Measurements from ENCODE around the gene TNNI2.
A peak's percentile ranks its signal among the peaks of the same experiment; 100 is the strongest.
"Not testable (repeated sequence)": the region's sequence is repeated elsewhere in the genome, so short reads cannot be mapped to it uniquely, and the experiment has no call there.

The TNNI2 gene

DNA sequence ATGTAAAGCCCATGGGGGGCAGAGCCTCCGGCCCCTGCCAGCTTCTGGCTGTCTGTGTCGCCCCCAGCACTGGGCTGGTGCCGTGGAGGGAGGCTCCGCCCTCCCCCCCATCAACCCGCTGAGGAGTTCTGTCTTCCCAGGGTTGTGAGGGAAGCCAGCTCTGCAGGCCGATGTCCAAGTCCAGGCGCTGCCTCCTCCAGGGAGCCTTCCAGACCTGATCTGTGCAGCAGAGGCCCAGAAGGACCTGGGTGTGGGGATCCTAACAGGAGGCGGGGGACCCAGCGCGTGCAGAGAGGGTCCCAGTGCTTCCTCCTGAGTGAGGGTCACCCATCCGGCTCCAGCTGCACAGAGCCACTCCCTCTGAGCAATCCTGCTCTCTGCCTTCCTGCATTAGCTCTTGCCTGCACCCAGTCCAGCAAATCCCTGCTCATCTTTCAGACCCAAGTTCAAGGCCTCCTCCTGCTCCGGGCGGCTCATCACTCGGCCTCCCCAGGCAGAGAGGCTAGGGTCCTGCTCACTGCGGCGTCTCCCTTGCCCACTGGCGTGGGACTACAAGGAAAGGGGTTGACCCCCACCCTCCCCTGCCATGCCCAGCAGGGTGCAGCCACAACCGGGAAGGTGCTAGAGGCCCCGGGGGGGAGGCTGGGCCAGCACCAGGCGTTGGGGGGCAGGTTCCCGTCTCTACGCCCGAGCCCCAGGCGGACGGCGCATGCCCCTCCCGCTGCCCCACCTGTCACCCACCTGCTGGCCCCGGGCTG, 36.5 kb downstream of the TNNI2 start:
- Histone ChIP-seq H3K4me3 (ENCODE audit: low read depth, low read length) (no peak overlapping the region), H3K27ac (ENCODE audit: extremely low read depth, low read depth, low read length) (no peak overlapping the region), H3K4me1 (ENCODE audit: control insufficient read depth, insufficient read depth, low read length) (no peaks in the 10 kb centered on the region), H3K36me3 (ENCODE audit: control insufficient read depth in 2 of 2, insufficient read depth in 1 of 2, low read length in 2 of 2) (no peaks in the 10 kb centered on the region), H3K9me3 (ENCODE audit: control insufficient read depth, insufficient read depth, low read depth, low read length) (no peaks in the 10 kb centered on the region)
- CTCF ChIA-PET = interaction anchor here (0.7 to 2.9 kb wide), 6 partner anchors 24 to 276 kb away, joined by 3 to 30 read pairs (median 4); no protein-coding TSS in a partner anchor
- POLR2A ChIA-PET = no interaction called here
- TF ChIP-seq, protein P1, sequence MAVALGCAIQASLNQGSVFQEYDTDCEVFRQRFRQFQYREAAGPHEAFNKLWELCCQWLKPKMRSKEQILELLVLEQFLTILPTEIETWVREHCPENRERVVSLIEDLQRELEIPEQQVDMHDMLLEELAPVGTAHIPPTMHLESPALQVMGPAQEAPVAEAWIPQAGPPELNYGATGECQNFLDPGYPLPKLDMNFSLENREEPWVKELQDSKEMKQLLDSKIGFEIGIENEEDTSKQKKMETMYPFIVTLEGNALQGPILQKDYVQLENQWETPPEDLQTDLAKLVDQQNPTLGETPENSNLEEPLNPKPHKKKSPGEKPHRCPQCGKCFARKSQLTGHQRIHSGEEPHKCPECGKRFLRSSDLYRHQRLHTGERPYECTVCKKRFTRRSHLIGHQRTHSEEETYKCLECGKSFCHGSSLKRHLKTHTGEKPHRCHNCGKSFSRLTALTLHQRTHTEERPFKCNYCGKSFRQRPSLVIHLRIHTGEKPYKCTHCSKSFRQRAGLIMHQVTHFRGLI (tag by site-specific recombination; IDR thresholded peaks at IDR 0.05) = no peak
- TF ChIP-seq ZNF366 (tag by site-specific recombination; conservative IDR thresholded peaks at IDR 0.05) (no peak), ZNF776 (tag by site-specific recombination; IDR thresholded peaks at IDR 0.05; ENCODE audit: borderline replicate concordance) (no peak), KLF10 (tag by site-specific recombination; IDR thresholded peaks at IDR 0.05) (no peak), ZNF529 (tag by site-specific recombination; IDR thresholded peaks at IDR 0.05; ENCODE audit: insufficient replicate concordance) (no peak), ZNF112 (tag by site-specific recombination; IDR thresholded peaks at IDR 0.05) (no peak), ZNF341 (tag by site-specific recombination; IDR thresholded peaks at IDR 0.05; ENCODE audit: low read depth) (no peak), PRDM1 (tag by site-specific recombination; IDR thresholded peaks at IDR 0.05) (no peak), ZSCAN16 (tag by site-specific recombination; IDR thresholded peaks at IDR 0.05) (no peak), ZNF394 (tag by site-specific recombination; IDR thresholded peaks at IDR 0.05; ENCODE audit: borderline replicate concordance) (no peak), GLIS1 (tag by site-specific recombination; IDR thresholded peaks at IDR 0.05) (no peak), ZNF623 (tag by site-specific recombination; IDR thresholded peaks at IDR 0.05) (no peak), ZNF133 (tag by site-specific recombination; IDR thresholded peaks at IDR 0.05) (no peak)
- TF ChIP-seq, protein P2, sequence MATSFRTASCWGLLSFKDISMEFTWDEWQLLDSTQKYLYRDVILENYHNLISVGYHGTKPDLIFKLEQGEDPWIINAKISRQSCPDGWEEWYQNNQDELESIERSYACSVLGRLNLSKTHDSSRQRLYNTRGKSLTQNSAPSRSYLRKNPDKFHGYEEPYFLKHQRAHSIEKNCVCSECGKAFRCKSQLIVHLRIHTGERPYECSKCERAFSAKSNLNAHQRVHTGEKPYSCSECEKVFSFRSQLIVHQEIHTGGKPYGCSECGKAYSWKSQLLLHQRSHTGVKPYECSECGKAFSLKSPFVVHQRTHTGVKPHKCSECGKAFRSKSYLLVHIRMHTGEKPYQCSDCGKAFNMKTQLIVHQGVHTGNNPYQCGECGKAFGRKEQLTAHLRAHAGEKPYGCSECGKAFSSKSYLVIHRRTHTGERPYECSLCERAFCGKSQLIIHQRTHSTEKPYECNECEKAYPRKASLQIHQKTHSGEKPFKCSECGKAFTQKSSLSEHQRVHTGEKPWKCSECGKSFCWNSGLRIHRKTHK (tag by site-specific recombination; IDR thresholded peaks at IDR 0.05) = no peak
- TF ChIP-seq, protein P3, sequence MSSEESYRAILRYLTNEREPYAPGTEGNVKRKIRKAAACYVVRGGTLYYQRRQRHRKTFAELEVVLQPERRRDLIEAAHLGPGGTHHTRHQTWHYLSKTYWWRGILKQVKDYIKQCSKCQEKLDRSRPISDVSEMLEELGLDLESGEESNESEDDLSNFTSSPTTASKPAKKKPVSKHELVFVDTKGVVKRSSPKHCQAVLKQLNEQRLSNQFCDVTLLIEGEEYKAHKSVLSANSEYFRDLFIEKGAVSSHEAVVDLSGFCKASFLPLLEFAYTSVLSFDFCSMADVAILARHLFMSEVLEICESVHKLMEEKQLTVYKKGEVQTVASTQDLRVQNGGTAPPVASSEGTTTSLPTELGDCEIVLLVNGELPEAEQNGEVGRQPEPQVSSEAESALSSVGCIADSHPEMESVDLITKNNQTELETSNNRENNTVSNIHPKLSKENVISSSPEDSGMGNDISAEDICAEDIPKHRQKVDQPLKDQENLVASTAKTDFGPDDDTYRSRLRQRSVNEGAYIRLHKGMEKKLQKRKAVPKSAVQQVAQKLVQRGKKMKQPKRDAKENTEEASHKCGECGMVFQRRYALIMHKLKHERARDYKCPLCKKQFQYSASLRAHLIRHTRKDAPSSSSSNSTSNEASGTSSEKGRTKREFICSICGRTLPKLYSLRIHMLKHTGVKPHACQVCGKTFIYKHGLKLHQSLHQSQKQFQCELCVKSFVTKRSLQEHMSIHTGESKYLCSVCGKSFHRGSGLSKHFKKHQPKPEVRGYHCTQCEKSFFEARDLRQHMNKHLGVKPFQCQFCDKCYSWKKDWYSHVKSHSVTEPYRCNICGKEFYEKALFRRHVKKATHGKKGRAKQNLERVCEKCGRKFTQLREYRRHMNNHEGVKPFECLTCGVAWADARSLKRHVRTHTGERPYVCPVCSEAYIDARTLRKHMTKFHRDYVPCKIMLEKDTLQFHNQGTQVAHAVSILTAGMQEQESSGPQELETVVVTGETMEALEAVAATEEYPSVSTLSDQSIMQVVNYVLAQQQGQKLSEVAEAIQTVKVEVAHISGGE (tag by site-specific recombination; conservative IDR thresholded peaks at IDR 0.05; ENCODE audit: low read depth) = no peak

DNA sequence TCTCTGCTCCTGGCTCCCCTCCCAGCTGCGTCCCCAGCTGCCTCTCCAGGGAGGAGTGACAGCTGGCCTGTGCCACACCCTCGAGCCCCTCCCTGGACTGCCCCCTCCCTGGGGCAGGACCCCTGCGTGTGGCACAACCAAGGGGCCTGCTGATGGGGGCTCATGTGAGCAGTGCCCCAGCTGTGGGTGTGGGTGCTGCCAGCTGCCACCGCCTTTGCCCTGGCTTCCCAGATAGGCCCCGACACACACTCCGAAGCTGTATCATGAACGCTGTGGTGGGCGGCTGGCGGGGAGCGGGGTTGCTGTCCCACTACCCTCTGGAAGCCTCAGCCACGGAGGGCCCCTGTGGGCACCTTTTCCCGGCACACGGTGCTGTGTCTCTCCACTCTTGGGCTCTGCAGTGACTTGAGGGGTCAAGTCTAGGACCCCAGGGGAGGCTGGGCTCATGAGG, 37.1 kb downstream of the TNNI2 start:
- H3K27ac ChIP-seq (ENCODE audit: extremely low read depth, low read depth, low read length); H3K4me1 ChIP-seq (ENCODE audit: control insufficient read depth, insufficient read depth, low read length); H3K4me3 ChIP-seq (ENCODE audit: low read depth, low read length); H3K9me3 ChIP-seq (ENCODE audit: control insufficient read depth, insufficient read depth, low read depth, low read length); H3K36me3 ChIP-seq (ENCODE audit: control insufficient read depth in 2 of 2, insufficient read depth in 1 of 2, low read length in 2 of 2); POLR2A ChIA-PET: not testable (repeated sequence)
- TF ChIP-seq KLF1 (tag by site-specific recombination; IDR thresholded peaks at IDR 0.05) = peak; percentile 64
- CTCF ChIA-PET = interaction anchor here (0.5 to 2.9 kb wide), 16 partner anchors 13 to 281 kb away, joined by 3 to 30 read pairs (median 4); no protein-coding TSS in a partner anchor

Measured in HEK293 (cell line).